IMR-90 (cell line): ENCODE measurements around the gene TCOF1. TPM values are rescaled to one million over a fixed set of nuclear protein-coding genes. Genes with fewer than 3 reads are reported as not detected.

Experiments
- ATAC-seq: fragments of 200-7000 bp; cut with Tn5 transposase; 2 replicates; pipeline ENCODE4 v1.9.1; 2020; ENCODE audit warnings: low read depth, mild to moderate bottlenecking, moderate library complexity
- BruUV-seq: library from RNA; stranded (reverse); fragments of 400-500 nt; replicated peaks from 2 replicates; lab custom pipeline; 2021; lab: Mats Ljungman, UMichigan
- CTCF ChIA-PET: fragments of 300-600 bp; formaldehyde crosslinking; extraction: SDS; loops from one replicate; lab custom pipeline; 2021; ENCODE audit warnings: antibody characterized with exemption; lab: Yijun Ruan, JAX
- POLR2A ChIA-PET: fragments of 300-600 bp; sonication (Branson Sonifier 250); formaldehyde crosslinking; loops from one replicate; lab custom pipeline; 2022; ENCODE audit warnings: antibody characterized with exemption; ENCODE audit not compliant: unreplicated experiment; lab: Charles Lee
- DNase-seq: peaks from one replicate; pipeline ENCODE4 v3.0.0; 2013
- H2AFZ ChIP-seq: replicated peaks from 2 replicates; pipeline ENCODE3; 2013; ENCODE audit warnings: low read length, mild to moderate bottlenecking; ENCODE audit not compliant: poor library complexity
- H2AK5ac ChIP-seq: 2 replicates; pipeline ENCODE4 v1.6.1; 2013; ENCODE audit warnings: low read depth, low read length, inconsistent platforms
- H2AK9ac ChIP-seq: replicated peaks from 2 replicates; pipeline ENCODE3; 2013; ENCODE audit warnings: mild to moderate bottlenecking, low read depth, low read length, moderate library complexity; ENCODE audit not compliant: poor library complexity
- H2BK120ac ChIP-seq: 2 replicates; pipeline ENCODE4 v1.6.1; 2013; ENCODE audit warnings: low read depth, low read length, inconsistent platforms
- H2BK15ac ChIP-seq: 3 replicates; pipeline ENCODE4 v1.6.1; 2013; ENCODE audit warnings: low read depth, low read length, inconsistent platforms
- H2BK20ac ChIP-seq: 2 replicates; pipeline ENCODE4 v1.6.1; 2013; ENCODE audit warnings: low read depth, mild to moderate bottlenecking, inconsistent platforms, low read length, moderate library complexity
- H2BK5ac ChIP-seq: 2 replicates; pipeline ENCODE4 v1.6.1; 2013; ENCODE audit warnings: mild to moderate bottlenecking, low read depth, low read length, inconsistent platforms; ENCODE audit not compliant: poor library complexity, severe bottlenecking
- H3K14ac ChIP-seq: replicated peaks from 2 replicates; pipeline ENCODE4 v1.6.1; 2013; ENCODE audit warnings: low read depth, low read length, inconsistent platforms
- H3K18ac ChIP-seq: 2 replicates; pipeline ENCODE4 v1.6.1; 2013; ENCODE audit warnings: low read depth, low read length, control low read depth
- H3K23ac ChIP-seq: 2 replicates; pipeline ENCODE4 v1.6.1; 2013; ENCODE audit warnings: low read depth, low read length, inconsistent platforms
- H3K27ac ChIP-seq: 2 replicates; pipeline ENCODE4 v1.5.1; 2013; ENCODE audit warnings: mild to moderate bottlenecking, control low read depth, low read length; ENCODE audit not compliant: insufficient read depth
- H3K27me3 ChIP-seq: 2 replicates; pipeline ENCODE4 v1.6.1; 2013; ENCODE audit warnings: low read length; ENCODE audit not compliant: control insufficient read depth, insufficient read depth
- H3K36me3 ChIP-seq: 2 replicates; pipeline ENCODE4 v1.6.1; 2013; ENCODE audit warnings: low read length, mixed read lengths; ENCODE audit not compliant: control insufficient read depth, insufficient read depth
- H3K4ac ChIP-seq: 2 replicates; pipeline ENCODE4 v1.6.1; 2013; ENCODE audit warnings: low read depth, low read length, inconsistent platforms
- H3K4me1 ChIP-seq: 2 replicates; pipeline ENCODE4 v1.6.1; 2013; ENCODE audit warnings: low read length, mixed read lengths; ENCODE audit not compliant: control insufficient read depth, insufficient read depth
- H3K4me2 ChIP-seq: 2 replicates; pipeline ENCODE4 v1.6.1; 2013; ENCODE audit warnings: low read depth, mild to moderate bottlenecking, control low read depth, low read length, moderate library complexity
- H3K4me3 ChIP-seq: 2 replicates; pipeline ENCODE4 v1.5.1; 2013; ENCODE audit warnings: low read depth, mild to moderate bottlenecking, control low read depth, low read length, moderate library complexity; ENCODE audit not compliant: insufficient read depth
- H3K56ac ChIP-seq: 2 replicates; pipeline ENCODE4 v1.6.1; 2013; ENCODE audit warnings: low read length, inconsistent platforms; ENCODE audit not compliant: insufficient read depth; ENCODE audit errors: extremely low read depth
- H3K79me1 ChIP-seq, 2 experiments: 2 replicates each; pipeline ENCODE4 v1.6.1; 2013; ENCODE audit warnings: low read length in 2 of 2, inconsistent platforms in 1 of 2, low read depth in 1 of 2
- H3K9ac ChIP-seq: 2 replicates; pipeline ENCODE4 v1.6.1; 2013; ENCODE audit warnings: low read depth, low read length, control low read depth
- H3K9me1 ChIP-seq: 2 replicates; pipeline ENCODE4 v1.6.1; 2013; ENCODE audit warnings: low read length, inconsistent platforms; ENCODE audit not compliant: insufficient read depth
- H3K9me3 ChIP-seq: 2 replicates; pipeline ENCODE4 v1.6.1; 2013; ENCODE audit warnings: low read length; ENCODE audit not compliant: control insufficient read depth, insufficient read depth
- H4K20me1 ChIP-seq: 2 replicates; pipeline ENCODE4 v1.6.1; 2013; ENCODE audit warnings: low read length, inconsistent platforms; ENCODE audit not compliant: insufficient read depth
- H4K5ac ChIP-seq: 2 replicates; pipeline ENCODE4 v1.6.1; 2013; ENCODE audit warnings: mild to moderate bottlenecking, low read depth, low read length, control low read depth
- H4K8ac ChIP-seq, 2 experiments: 2 replicates each; pipeline ENCODE4 v1.6.1; 2013; ENCODE audit warnings: low read depth in 2 of 2, low read length in 2 of 2, control low read depth in 1 of 2, inconsistent platforms in 1 of 2
- H4K91ac ChIP-seq: 2 replicates; pipeline ENCODE4 v1.6.1; 2013; ENCODE audit warnings: low read depth, low read length, inconsistent platforms; ENCODE audit not compliant: insufficient read depth
- BHLHE40 ChIP-seq: fragments of 150-350 bp; IDR thresholded peaks from 2 replicates; pipeline ENCODE4 v1.6.1; 2016; ENCODE audit warnings: mild to moderate bottlenecking, low read depth, low read length
- CHD1 ChIP-seq: IDR thresholded peaks from 2 replicates; pipeline ENCODE4 v1.6.1; 2012; ENCODE audit warnings: low read depth, low read length, improper control_type of control experiment
- MAZ ChIP-seq: IDR thresholded peaks from 2 replicates; pipeline ENCODE4 v1.6.1; 2012; ENCODE audit warnings: low read depth, mild to moderate bottlenecking, low read length, improper control_type of control experiment, moderate library complexity, borderline replicate concordance
- MXI1 ChIP-seq: IDR thresholded peaks from 2 replicates; pipeline ENCODE4 v1.6.1; 2012; ENCODE audit warnings: low read depth, mild to moderate bottlenecking, low read length, moderate library complexity, borderline replicate concordance
- RAD21 ChIP-seq: IDR thresholded peaks from 2 replicates; pipeline ENCODE4 v1.6.1; 2012; ENCODE audit warnings: low read length, improper control_type of control experiment
- RFX5 ChIP-seq: IDR thresholded peaks from 2 replicates; pipeline ENCODE4 v1.8.0; 2012; ENCODE audit warnings: low read depth, mild to moderate bottlenecking, low read length, moderate library complexity
- USF2 ChIP-seq: fragments of 150-350 bp; IDR thresholded peaks from 2 replicates; pipeline ENCODE4 v1.6.1; 2017; ENCODE audit warnings: mild to moderate bottlenecking, antibody characterized with exemption, low read length, low read depth
- WGBS, 2 experiments: methylation state at CpG; one replicate each; pipeline versions ENCODE4 v1.1.5 to v1.1.7; 2013; ENCODE audit warnings: missing lambda C conversion rate in 2 of 2; ENCODE audit not compliant: insufficient read length in 1 of 2; ENCODE audit errors: extremely low coverage in 2 of 2; 5-methylcytosine and 5-hydroxymethylcytosine counted together
- dilution Hi-C: fragments of 300-500 bp; cut with HindIII; formaldehyde crosslinking; loops from one replicate; pipeline ENCODE4 v1.14.3; 2018; ENCODE audit warnings: low sequenced_read_pairs; ENCODE audit not compliant: unreplicated experiment
- in situ Hi-C: fragments of 300-500 bp; cut with MboI; formaldehyde crosslinking; loops from 3 replicates; pipeline ENCODE4 v1.14.3; 2019; ENCODE audit warnings: low sequenced_read_pairs, inconsistent platforms, mixed read lengths
- intact Hi-C: fragments of 100-400 bp; cut with micrococcal nuclease; formaldehyde crosslinking; loops from 2 replicates; pipeline ENCODE4 v1.10.0; 2022
- polyA plus RNA-seq, 3 experiments: library from polyadenylated mRNA; depleted of rRNA; stranded (reverse); fragments of >200 nt; gene quantifications; 2 replicates each; pipeline ENCODE4 v1.2.3, GENCODE V29; 2012; ENCODE audit warnings: low replicate concordance in 1 of 3
- total RNA-seq: library from RNA; depleted of rRNA; stranded (reverse); fragments of >200 nt; gene quantifications from 2 replicates; pipeline ENCODE4 v1.2.3, GENCODE V29; 2012

TCOF1 gene
- total and polyA plus RNA-seq, 2 of the 4 experiments (the other 2 are of a cell fraction): 18.2 to 19.7 TPM

- TF ChIP-seq RAD21 (no peak), USF2 (no peak)
Measured at GRCh38 chr5:150309886-150310239, 47.6 kb upstream of the TCOF1 start (continued).

- Histone ChIP-seq H3K4me3 (no peak overlapping the region), H3K9ac (no peak overlapping the region), H3K56ac (no peak overlapping the region), H3K4me2 (no peak overlapping the region), H2BK20ac (no peak overlapping the region; the same call in 1 of the 2 replicates), H2AFZ (no peak overlapping the region), H3K23ac (no peak overlapping the region), H2BK120ac (no peak overlapping the region), H4K20me1 (no peaks in the 10 kb centered on the region), H3K4ac (no peak overlapping the region), H4K8ac (no peak overlapping the region), H3K27me3 (no peaks in the 10 kb centered on the region), H2BK15ac (no peak overlapping the region), H2AK5ac (no peak overlapping the region), H3K9me1 (peaks cover 18% of the 10 kb centered on the region), H4K5ac (no peak overlapping the region), H3K79me1 (no peaks in the 10 kb centered on the region), H3K36me3 (no peaks in the 10 kb centered on the region), H3K18ac (no peak overlapping the region), H3K9me3 (no peaks in the 10 kb centered on the region), H2AK9ac (no peak overlapping the region), H3K27ac (no peak overlapping the region), H3K4me1 (peaks cover 17% of the 10 kb centered on the region), H4K91ac (no peak overlapping the region), H3K14ac (no peak overlapping the region), H2BK5ac (no peak overlapping the region)
- DNase-seq (no peak), ATAC-seq (no peak)
- no CpG with 5 or more reads among the region's 5 CpGs for WGBS, 2 experiments
- in situ Hi-C loops: no loop called here
- intact Hi-C loops: no loop called here
- TF ChIP-seq CHD1: no peak
- TF ChIP-seq MXI1: no peak
- no peak for TF ChIP-seq BHLHE40
- TF ChIP-seq MAZ: no peak
- no peak for TF ChIP-seq RFX5
- no peak for TF ChIP-seq USF2
- ChIA-PET CTCF (interaction anchor here (0.6 to 1.3 kb wide), 4 partner anchors 9 to 141 kb away, joined by 3 to 5 read pairs (median 4); no protein-coding TSS in a partner anchor), POLR2A (interaction anchor here (0.6 kb wide), 1 partner anchor 168 kb away, joined by 10 read pairs; no protein-coding TSS in a partner anchor)
- dilution Hi-C loops: no loop called here
- BruUV-seq: no TSS peak
Measured at GRCh38 chr5:150310246-150310645, 47.3 kb upstream of the TCOF1 start.
